GM19468 (cell line): ENCODE measurements around the gene ACAP3.

ENCODE experiments used
- ATAC-seq: cut with Tn5 transposase; IDR thresholded peaks from one replicate; pipeline ENCODE4 v1.9.1; 2021; ENCODE audit warnings: mild to moderate bottlenecking, moderate library complexity, moderate number of reproducible peaks; ENCODE audit not compliant: unreplicated experiment; ENCODE audit errors: extremely low read depth

Gene ACAP3, protein sequence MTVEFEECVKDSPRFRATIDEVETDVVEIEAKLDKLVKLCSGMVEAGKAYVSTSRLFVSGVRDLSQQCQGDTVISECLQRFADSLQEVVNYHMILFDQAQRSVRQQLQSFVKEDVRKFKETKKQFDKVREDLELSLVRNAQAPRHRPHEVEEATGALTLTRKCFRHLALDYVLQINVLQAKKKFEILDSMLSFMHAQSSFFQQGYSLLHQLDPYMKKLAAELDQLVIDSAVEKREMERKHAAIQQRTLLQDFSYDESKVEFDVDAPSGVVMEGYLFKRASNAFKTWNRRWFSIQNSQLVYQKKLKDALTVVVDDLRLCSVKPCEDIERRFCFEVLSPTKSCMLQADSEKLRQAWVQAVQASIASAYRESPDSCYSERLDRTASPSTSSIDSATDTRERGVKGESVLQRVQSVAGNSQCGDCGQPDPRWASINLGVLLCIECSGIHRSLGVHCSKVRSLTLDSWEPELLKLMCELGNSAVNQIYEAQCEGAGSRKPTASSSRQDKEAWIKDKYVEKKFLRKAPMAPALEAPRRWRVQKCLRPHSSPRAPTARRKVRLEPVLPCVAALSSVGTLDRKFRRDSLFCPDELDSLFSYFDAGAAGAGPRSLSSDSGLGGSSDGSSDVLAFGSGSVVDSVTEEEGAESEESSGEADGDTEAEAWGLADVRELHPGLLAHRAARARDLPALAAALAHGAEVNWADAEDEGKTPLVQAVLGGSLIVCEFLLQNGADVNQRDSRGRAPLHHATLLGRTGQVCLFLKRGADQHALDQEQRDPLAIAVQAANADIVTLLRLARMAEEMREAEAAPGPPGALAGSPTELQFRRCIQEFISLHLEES

GRCh38 chr1:1307923-1308755 lies at the start of gene ACAP3, which contains the start of gene PUSL1:
ACAP3 (minus strand) TSS chr1:1307930; CDS start chr1:1307815, 115 bp downstream.
PUSL1 (plus strand) TSS chr1:1308597; CDS start chr1:1308644, 47 bp downstream.
- ATAC-seq: peak; percentile 32

- ATAC-seq: no peak
Observed at GRCh38 chr1:1356796-1357401, 49.2 kb upstream of the ACAP3 start.

GRCh38 chr1:1356166-1356795 lies 48.6 kb upstream of the ACAP3 start:
- ATAC-seq: no peak

- no peak for ATAC-seq
Observed at GRCh38 chr1:1355416-1355815, 47.7 kb upstream of the ACAP3 start.

DNA sequence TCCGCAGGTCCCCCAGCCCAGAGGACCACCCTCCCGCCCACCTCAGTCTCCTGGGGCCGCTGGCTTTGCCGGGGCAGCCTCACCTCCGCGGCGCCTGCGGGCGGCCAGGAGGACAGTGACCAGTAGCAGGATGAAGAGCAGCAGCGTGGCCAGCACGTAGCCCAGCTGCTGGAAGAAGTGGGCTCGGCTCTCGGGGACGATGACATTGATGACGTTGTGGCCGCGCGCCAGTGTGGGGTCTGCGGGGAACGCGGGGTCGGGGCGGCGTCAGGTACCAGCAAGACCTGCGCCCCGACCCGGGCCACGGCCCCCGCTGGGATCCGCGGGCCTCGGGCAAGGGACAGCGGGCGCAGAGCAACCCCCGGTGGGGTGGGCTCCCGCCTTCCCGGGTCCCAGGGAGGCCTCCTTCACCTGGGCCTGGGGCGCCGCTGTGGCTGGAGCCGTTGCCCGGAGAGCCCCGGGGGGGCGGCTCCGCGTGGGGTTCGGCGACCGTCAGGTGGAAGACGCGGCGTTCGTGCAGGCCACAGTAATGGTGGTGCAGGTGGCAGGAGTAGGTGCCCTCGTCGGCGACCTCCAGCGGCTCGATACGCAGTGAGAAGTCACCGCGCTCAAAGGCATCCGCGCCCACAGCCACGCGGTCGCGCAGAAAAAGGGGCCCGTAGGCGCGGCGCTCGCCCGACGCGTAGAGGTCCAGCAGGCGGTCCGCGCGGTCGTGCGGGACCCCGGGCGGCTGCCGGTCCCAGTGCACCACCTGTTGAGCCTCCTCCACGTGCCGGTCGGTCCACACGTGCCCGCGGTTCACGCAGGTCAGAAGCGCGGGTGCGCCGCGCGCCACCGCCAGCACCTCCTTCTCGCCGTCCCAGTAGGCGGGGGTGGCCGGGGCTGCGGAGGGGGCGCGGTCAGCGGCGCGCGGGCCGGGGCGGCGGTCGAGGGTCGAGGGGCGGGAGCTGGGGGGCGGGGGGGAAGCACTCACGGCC lies 46.8 kb upstream of the ACAP3 start:
- ATAC-seq: no peak

GRCh38 chr1:1353389-1354151 lies 45.8 kb upstream of the ACAP3 start:
- no peak for ATAC-seq

GRCh38 chr1:1352786-1353388 lies 45.2 kb upstream of the ACAP3 start:
- ATAC-seq: no peak

GRCh38 chr1:1351511-1352427 lies 44.0 kb upstream of the ACAP3 start:
- no peak for ATAC-seq

GRCh38 chr1:1349256-1350012 lies 41.7 kb upstream of the ACAP3 start, which contains the start of gene DVL1:
DVL1 (minus strand) TSS chr1:1349418; CDS start chr1:1349065, 353 bp downstream.
- peak; percentile 63 for ATAC-seq

GRCh38 chr1:1348420-1349255 lies 40.9 kb upstream of the ACAP3 start:
- ATAC-seq: no peak

GRCh38 chr1:1347663-1348419 lies 40.1 kb upstream of the ACAP3 start:
- ATAC-seq: no peak

DNA sequence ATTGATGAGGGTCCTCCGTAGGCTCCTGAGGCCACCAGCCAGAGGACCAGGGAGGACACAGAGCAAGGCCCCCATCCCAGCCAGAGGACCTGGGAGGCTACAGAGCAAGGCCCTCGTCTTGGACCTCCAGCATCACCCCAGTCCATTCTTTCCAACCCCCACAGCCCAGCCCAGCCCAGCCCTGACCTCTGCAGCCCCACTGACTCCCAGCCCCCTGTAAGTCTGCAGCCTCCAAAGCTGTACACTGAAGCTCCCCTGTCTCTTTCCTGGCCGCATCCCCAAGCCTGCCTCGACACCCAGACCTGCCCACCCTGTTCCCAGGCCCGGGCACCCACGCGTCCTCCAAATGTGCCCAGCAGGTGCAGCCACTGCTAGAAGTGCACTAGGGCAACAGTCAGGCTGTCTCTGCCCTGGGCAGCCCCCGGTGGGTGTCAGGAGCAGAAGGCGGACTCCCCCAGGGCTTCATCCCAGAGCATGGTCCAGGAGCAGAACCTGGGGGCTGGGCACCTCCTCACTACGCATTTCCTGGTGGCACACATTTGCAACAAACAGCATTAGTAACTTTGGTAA lies 39.4 kb upstream of the ACAP3 start:
- no peak for ATAC-seq

DNA sequence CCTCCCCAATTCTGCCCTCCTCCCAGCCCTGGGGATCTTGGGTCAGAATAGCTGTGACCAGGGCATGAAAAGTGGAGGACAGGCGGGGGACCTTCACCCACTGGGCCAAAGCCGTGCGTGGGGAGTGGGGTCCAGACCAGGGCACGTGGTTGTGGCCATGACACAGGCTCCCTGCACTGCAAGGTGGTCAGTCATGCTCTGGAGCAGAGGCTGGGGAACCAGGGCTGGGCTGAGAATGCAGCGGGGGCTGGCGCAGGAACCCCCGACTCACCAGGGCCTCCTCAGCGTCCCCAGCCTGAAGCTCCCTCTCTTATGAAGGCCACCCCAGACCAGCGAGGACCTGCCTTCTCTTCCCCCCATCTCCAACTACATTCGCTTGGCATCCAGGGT lies 38.8 kb upstream of the ACAP3 start:
- ATAC-seq: no peak
